GM23248 (cell line): ENCODE data around the gene TMC1. TPM values are rescaled to one million over a fixed set of nuclear protein-coding genes. Genes with fewer than 3 reads are reported as not detected.

ENCODE experiments used
- DNase-seq: peaks from one replicate; pipeline ENCODE4 v3.0.0-alpha.2; 2015
- H2AFZ ChIP-seq: fragments of 200-600 bp; sonication (generic); 2 replicates; pipeline ENCODE4 v1.6.1; 2016; ENCODE audit warnings: antibody characterized with exemption
- H3F3A ChIP-seq: fragments of 200-600 bp; sonication (generic); 2 replicates; pipeline ENCODE4 v1.6.1; 2016; ENCODE audit warnings: mild to moderate bottlenecking, antibody characterized with exemption, mixed run types; ENCODE audit not compliant: insufficient read depth
- H3K27ac ChIP-seq: fragments of 200-600 bp; sonication (generic); 2 replicates; pipeline ENCODE4 v1.5.1; 2016; ENCODE audit warnings: mild to moderate bottlenecking
- H3K27me3 ChIP-seq: fragments of 200-600 bp; sonication (generic); replicated peaks from 2 replicates; pipeline ENCODE4 v1.6.1; 2016; ENCODE audit warnings: mild to moderate bottlenecking; ENCODE audit not compliant: insufficient read depth
- H3K36me3 ChIP-seq: fragments of 200-600 bp; sonication (generic); 2 replicates; pipeline ENCODE4 v1.6.1; 2016; ENCODE audit warnings: low read depth, mild to moderate bottlenecking
- H3K4me1 ChIP-seq: fragments of 200-600 bp; sonication (generic); 2 replicates; pipeline ENCODE4 v1.6.1; 2016; ENCODE audit warnings: mild to moderate bottlenecking; ENCODE audit not compliant: insufficient read depth
- H3K4me2 ChIP-seq: fragments of 200-600 bp; sonication (generic); one replicate; pipeline ENCODE4 v1.6.1; 2016; ENCODE audit warnings: mild to moderate bottlenecking; ENCODE audit not compliant: unreplicated experiment
- H3K4me3 ChIP-seq: fragments of 200-600 bp; sonication (generic); 2 replicates; pipeline ENCODE4 v1.5.1; 2016; ENCODE audit warnings: mild to moderate bottlenecking
- H3K79me2 ChIP-seq: fragments of 200-600 bp; sonication (generic); 2 replicates; pipeline ENCODE4 v1.6.1; 2016; ENCODE audit warnings: mild to moderate bottlenecking; ENCODE audit not compliant: insufficient read depth
- H3K9ac ChIP-seq: fragments of 200-600 bp; sonication (generic); 2 replicates; pipeline ENCODE4 v1.6.1; 2016; ENCODE audit warnings: mild to moderate bottlenecking
- H3K9me2 ChIP-seq: fragments of 200-600 bp; sonication (generic); 2 replicates; pipeline ENCODE4 v1.6.1; 2016; ENCODE audit warnings: mixed run types, mild to moderate bottlenecking, moderate library complexity; ENCODE audit not compliant: insufficient read depth
- H3K9me3 ChIP-seq: fragments of 200-600 bp; sonication (generic); one replicate; pipeline ENCODE4 v1.6.1; 2017; ENCODE audit warnings: low read depth
- H4K20me1 ChIP-seq: fragments of 200-600 bp; sonication (generic); 2 replicates; pipeline ENCODE4 v1.6.0; 2016; ENCODE audit not compliant: insufficient read depth
- EZH2 ChIP-seq: fragments of 200-600 bp; sonication (generic); IDR thresholded peaks from 2 replicates; pipeline ENCODE4 v1.6.1; 2018; ENCODE audit warnings: antibody characterized with exemption, mild to moderate bottlenecking; ENCODE audit not compliant: insufficient read depth, poor library complexity, severe bottlenecking
- EZH2phosphoT487 ChIP-seq: fragments of 200-600 bp; sonication (generic); IDR thresholded peaks from 2 replicates; pipeline ENCODE4 v1.6.1; 2018; ENCODE audit warnings: antibody characterized with exemption, moderate library complexity, mild to moderate bottlenecking, low read depth; ENCODE audit not compliant: insufficient read depth
- WGBS, 2 experiments: methylation state at CpG; one replicate each; pipeline ENCODE4 v1.1.6; 2015 to 2017; ENCODE audit warnings: low lambda C conversion rate in 2 of 2, low coverage in 1 of 2; ENCODE audit errors: missing lambda C conversion rate in 2 of 2; 5-methylcytosine and 5-hydroxymethylcytosine counted together
- in situ Hi-C: fragments of 300-500 bp; cut with MboI; formaldehyde crosslinking; loops from 2 replicates; pipeline ENCODE4 v1.15.0; 2020
- polyA plus RNA-seq: library from polyadenylated mRNA; unstranded; fragments of >200 nt; fragmentation: Nextera tagmentation; extraction: Ambion mirVana; gene quantifications from 2 replicates; pipeline ENCODE4 v1.2.1, GENCODE V29; 2016
- total RNA-seq: library from RNA; depleted of rRNA; stranded (reverse); fragments of >200 nt; shearing (Covaris generic); gene quantifications from 2 replicates; pipeline ENCODE4 v1.2.3, GENCODE V29; 2014

Gene TMC1
- total and polyA plus RNA-seq, 2 experiments from 2014 or later: 0.45 TPM; not detected in 1

- Histone ChIP-seq H3K9ac (no peak overlapping the region), H3K4me2 (no peak overlapping the region), H3K79me2 (no peaks in the 10 kb centered on the region), H3K9me3 (no peaks in the 10 kb centered on the region), H2AFZ (no peak overlapping the region), H3F3A (no peaks in the 10 kb centered on the region), H3K4me1 (0 out of 2 replicates have a peak, but pooled peaks cover 10% of the 10 kb centered on the region), H3K27ac (no peak overlapping the region), H3K9me2 (no peaks in the 10 kb centered on the region), H4K20me1 (no peaks in the 10 kb centered on the region), H3K27me3 (no peaks in the 10 kb centered on the region), H3K4me3 (no peak overlapping the region), H3K36me3 (no peaks in the 10 kb centered on the region)
- no peak for DNase-seq
- WGBS, 2 experiments: 18 to 31% methylated on average over 2 of the region's 2 CpGs
- no peak for TF ChIP-seq EZH2phosphoT487
- TF ChIP-seq EZH2: no peak
- in situ Hi-C loops: no loop called here
Measured at GRCh38 chr9:72618811-72619210, 97.4 kb downstream of the TMC1 start.

- no peaks in the 10 kb centered on the region for H3K36me3 ChIP-seq
- no peak overlapping the region for H2AFZ ChIP-seq
- H3K4me3 ChIP-seq: no peak overlapping the region
- no peak overlapping the region for H3K9ac ChIP-seq
- no peak overlapping the region for H3K27ac ChIP-seq
- no peaks in the 10 kb centered on the region for H4K20me1 ChIP-seq
- H3K9me3 ChIP-seq: no peaks in the 10 kb centered on the region
- in situ Hi-C loops: no loop called here
- H3K79me2 ChIP-seq: no peaks in the 10 kb centered on the region
- no peaks in the 10 kb centered on the region for H3F3A ChIP-seq
- 68 to 80% methylated on average over 2 of the region's 2 CpGs for WGBS, 2 experiments
- no peak for TF ChIP-seq EZH2
- no peak for TF ChIP-seq EZH2phosphoT487
- H3K4me2 ChIP-seq: no peak overlapping the region
- H3K4me1 ChIP-seq: no peaks in the 10 kb centered on the region
- no peaks in the 10 kb centered on the region for H3K27me3 ChIP-seq
- no peaks in the 10 kb centered on the region for H3K9me2 ChIP-seq
- DNase-seq: no peak
Measured at GRCh38 chr9:72622186-72622585, 100.8 kb downstream of the TMC1 start.

- H3K36me3 ChIP-seq: no peaks in the 10 kb centered on the region
- no peak overlapping the region for H3K27ac ChIP-seq
- peaks cover 3% of the 10 kb centered on the region; the same call in 1 of the 2 replicates for H3F3A ChIP-seq
- H3K9me3 ChIP-seq: no peaks in the 10 kb centered on the region
- no peak overlapping the region for H2AFZ ChIP-seq
- WGBS, 2 experiments: 45 to 47% methylated on average over 2 of the region's 2 CpGs
- no peak overlapping the region for H3K4me2 ChIP-seq
- in situ Hi-C loops: no loop called here
- no peaks in the 10 kb centered on the region for H3K79me2 ChIP-seq
- H3K27me3 ChIP-seq: no peaks in the 10 kb centered on the region
- no peaks in the 10 kb centered on the region for H4K20me1 ChIP-seq
- no peaks in the 10 kb centered on the region for H3K9me2 ChIP-seq
- TF ChIP-seq EZH2phosphoT487 (no peak), EZH2 (no peak)
- no peak overlapping the region for H3K9ac ChIP-seq
- no peak for DNase-seq
- peaks cover 4% of the 10 kb centered on the region; the same call in 1 of the 2 replicates for H3K4me1 ChIP-seq
- no peak overlapping the region for H3K4me3 ChIP-seq
Measured at GRCh38 chr9:72623156-72623555, 101.7 kb downstream of the TMC1 start.

GRCh38 chr9:72627147-72627546 is 105.7 kb downstream of the TMC1 start:
- Histone ChIP-seq H3F3A (peaks cover 6% of the 10 kb centered on the region; the same call in 1 of the 2 replicates), H3K9me2 (no peaks in the 10 kb centered on the region), H3K27ac (no peak overlapping the region), H3K4me1 (peaks cover 9% of the 10 kb centered on the region; the same call in 1 of the 2 replicates), H4K20me1 (no peaks in the 10 kb centered on the region), H2AFZ (no peak overlapping the region), H3K27me3 (no peaks in the 10 kb centered on the region), H3K9ac (no peak overlapping the region), H3K79me2 (no peaks in the 10 kb centered on the region), H3K36me3 (no peaks in the 10 kb centered on the region), H3K4me3 (no peak overlapping the region), H3K4me2 (no peak overlapping the region), H3K9me3 (no peaks in the 10 kb centered on the region)
- 95 to 100% methylated on average over 2 of the region's 2 CpGs for WGBS, 2 experiments
- no peak for DNase-seq
- no peak for TF ChIP-seq EZH2phosphoT487
- no peak for TF ChIP-seq EZH2
- in situ Hi-C loops: no loop called here
